IPS DF 6.9 (cell line): ENCODE data around the gene HBQ1.
"Not testable (repeated sequence)": the region's sequence is repeated elsewhere in the genome, so short reads cannot be mapped to it uniquely, and the experiment has no call there.

Experiments
- DNase-seq: peaks from one replicate; pipeline ENCODE4 v3.0.0-alpha.2; 2013; ENCODE audit warnings: low read depth, low spot score
- H3K27ac ChIP-seq: one replicate; pipeline ENCODE4 v1.5.1; 2013; ENCODE audit warnings: low read length, control low read depth
- H3K27me3 ChIP-seq: 2 replicates; pipeline ENCODE4 v1.6.1; 2013; ENCODE audit warnings: mild to moderate bottlenecking, low read length; ENCODE audit not compliant: control insufficient read depth, insufficient read depth
- H3K36me3 ChIP-seq: 2 replicates; pipeline ENCODE4 v1.6.1; 2013; ENCODE audit warnings: low read length; ENCODE audit not compliant: control insufficient read depth, insufficient read depth
- H3K4me1 ChIP-seq: 2 replicates; pipeline ENCODE4 v1.6.1; 2013; ENCODE audit warnings: low read length; ENCODE audit not compliant: control insufficient read depth, insufficient read depth
- H3K4me3 ChIP-seq: 2 replicates; pipeline ENCODE4 v1.5.1; 2013; ENCODE audit warnings: mild to moderate bottlenecking, low read length
- H3K9me3 ChIP-seq: 2 replicates; pipeline ENCODE4 v1.6.1; 2013; ENCODE audit warnings: low read length, inconsistent platforms; ENCODE audit not compliant: control insufficient read depth, insufficient read depth
- WGBS: extraction: QIAGEN DNeasy Blood & Tissue Kit; methylation state at CpG from one replicate; pipeline ENCODE4 v1.1.7; 2013; ENCODE audit warnings: mixed read lengths, missing lambda C conversion rate; ENCODE audit not compliant: insufficient read length, insufficient coverage; 5-methylcytosine and 5-hydroxymethylcytosine counted together

The HBQ1 gene

DNA sequence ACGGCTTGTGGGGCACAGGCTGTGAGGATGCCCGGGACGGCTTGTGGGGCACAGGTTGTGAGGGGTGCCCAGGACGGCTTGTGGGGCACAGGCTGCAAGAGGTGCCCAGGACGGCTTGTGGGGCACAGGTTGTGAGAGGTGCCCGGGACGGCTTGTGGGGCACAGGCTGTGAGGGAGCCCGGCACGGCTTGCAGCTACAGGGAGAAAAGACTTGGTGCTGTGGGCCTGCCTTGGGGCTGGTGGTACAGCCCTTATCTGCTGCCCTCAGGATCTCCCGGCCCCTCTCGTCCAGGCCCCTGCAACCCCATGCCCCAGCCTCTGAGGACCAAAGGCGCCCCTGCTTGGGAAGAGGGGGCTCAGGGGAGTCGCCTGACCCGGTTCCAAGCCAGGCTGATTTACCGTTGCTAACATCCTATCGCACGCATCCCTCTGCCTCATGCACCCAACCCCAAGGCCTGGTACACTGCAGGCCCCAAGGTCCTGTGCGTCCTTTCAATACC is 19.5 kb upstream of the HBQ1 start:
- Histone ChIP-seq H3K4me3 (no peak overlapping the region), H3K4me1 (0 out of 2 replicates have a peak, but pooled peaks cover 3% of the 10 kb centered on the region), H3K27me3 (peaks cover 10% of the 10 kb centered on the region), H3K9me3 (no peaks in the 10 kb centered on the region), H3K36me3 (no peaks in the 10 kb centered on the region), H3K27ac (no peak overlapping the region)
- WGBS: no CpG with 5 or more reads among the region's 18 CpGs
- DNase-seq: no peak

DNA sequence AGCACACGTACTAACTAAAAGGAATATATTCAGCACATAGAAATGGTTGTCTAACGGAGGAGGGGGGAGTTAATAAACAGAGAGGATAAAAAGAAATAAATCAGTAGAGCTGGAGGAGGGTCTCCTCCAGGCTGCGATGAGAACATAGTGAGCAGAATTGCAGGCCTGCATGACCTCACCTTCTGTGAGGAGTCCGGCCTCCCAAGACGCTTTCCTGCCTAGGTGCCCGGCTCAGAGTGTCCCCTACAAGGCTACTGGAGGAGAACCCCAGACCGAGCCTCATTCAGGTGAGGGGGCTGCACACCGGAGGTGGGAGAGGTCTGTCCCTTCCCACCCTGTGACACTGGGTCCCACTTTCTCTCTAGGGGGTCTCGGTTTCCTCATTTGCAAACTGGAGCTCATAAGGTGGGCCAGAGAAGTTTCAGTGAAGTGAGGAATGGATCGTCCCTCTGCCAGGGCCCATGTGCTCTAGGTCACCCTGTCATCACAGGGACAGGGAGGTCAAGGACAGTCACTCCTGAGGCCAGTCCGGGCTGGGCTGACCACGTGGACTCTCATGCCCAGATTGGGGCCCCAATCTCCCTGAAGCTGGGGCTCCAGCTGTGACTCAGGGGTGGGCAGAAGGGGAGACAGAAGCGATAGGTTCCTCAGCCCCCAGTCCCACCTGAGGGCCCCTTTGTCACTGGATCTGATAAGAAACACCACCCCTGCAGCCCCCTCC is 17.8 kb upstream of the HBQ1 start:
- no peak overlapping the region for H3K27ac ChIP-seq
- H3K4me1 ChIP-seq: peaks cover 10% of the 10 kb centered on the region
- WGBS: 100% methylated on average over 1 of the region's 13 CpGs
- H3K36me3 ChIP-seq: no peaks in the 10 kb centered on the region
- no peak for DNase-seq
- H3K27me3 ChIP-seq: peaks cover 27% of the 10 kb centered on the region
- no peak overlapping the region for H3K4me3 ChIP-seq
- H3K9me3 ChIP-seq: no peaks in the 10 kb centered on the region

DNA sequence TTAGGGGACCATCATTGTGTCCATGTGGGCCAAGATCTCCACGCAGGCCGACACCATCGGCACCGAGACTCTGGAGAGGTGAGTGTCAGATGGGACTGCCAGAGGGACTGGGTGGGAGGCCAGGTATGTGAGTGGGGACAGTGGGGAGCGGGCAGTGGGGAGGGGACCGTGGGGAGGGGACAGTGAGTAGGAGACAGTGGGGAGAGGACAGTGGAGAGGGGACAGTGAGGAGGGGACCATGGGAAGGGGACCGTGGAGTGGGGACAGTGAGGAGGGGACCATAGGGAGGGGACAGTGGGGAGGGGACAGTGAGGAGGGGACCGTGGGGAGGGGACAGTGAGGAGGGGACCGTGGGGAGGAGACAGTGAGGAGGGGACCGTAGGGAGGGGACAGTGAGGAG is 17.1 kb upstream of the HBQ1 start:
- H3K4me1 ChIP-seq: peaks cover 10% of the 10 kb centered on the region
- WGBS: no CpG with 5 or more reads among the region's 10 CpGs
- peaks cover 33% of the 10 kb centered on the region for H3K27me3 ChIP-seq
- H3K4me3 ChIP-seq, H3K36me3 ChIP-seq, H3K9me3 ChIP-seq, H3K27ac ChIP-seq, DNase-seq: not testable (repeated sequence)

DNA sequence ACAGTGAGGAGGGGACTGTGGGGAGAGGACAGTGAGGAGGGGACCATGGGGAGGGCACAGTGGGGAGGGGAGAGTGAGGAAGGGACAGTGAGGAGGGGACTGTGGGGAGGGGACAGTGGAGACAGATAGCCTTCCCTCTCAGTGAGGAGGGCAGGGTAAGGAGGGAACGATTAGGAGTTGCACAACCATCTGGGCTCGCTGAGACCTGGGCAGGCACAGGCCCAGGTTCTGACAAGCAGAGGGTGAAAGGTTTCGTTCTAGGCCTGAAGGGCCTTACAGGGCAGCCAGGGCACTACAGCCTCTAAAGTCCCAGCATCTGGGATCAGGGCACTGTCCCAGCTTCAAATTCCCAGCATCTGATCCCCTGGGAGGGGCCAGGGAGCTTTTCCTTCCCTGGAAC is 16.6 kb upstream of the HBQ1 start:
- DNase-seq, H3K4me3 ChIP-seq, H3K9me3 ChIP-seq, H3K36me3 ChIP-seq, H3K27ac ChIP-seq: not testable (repeated sequence)
- peaks cover 10% of the 10 kb centered on the region for H3K4me1 ChIP-seq
- WGBS: no CpG with 5 or more reads among the region's 3 CpGs
- H3K27me3 ChIP-seq: peaks cover 36% of the 10 kb centered on the region

DNA sequence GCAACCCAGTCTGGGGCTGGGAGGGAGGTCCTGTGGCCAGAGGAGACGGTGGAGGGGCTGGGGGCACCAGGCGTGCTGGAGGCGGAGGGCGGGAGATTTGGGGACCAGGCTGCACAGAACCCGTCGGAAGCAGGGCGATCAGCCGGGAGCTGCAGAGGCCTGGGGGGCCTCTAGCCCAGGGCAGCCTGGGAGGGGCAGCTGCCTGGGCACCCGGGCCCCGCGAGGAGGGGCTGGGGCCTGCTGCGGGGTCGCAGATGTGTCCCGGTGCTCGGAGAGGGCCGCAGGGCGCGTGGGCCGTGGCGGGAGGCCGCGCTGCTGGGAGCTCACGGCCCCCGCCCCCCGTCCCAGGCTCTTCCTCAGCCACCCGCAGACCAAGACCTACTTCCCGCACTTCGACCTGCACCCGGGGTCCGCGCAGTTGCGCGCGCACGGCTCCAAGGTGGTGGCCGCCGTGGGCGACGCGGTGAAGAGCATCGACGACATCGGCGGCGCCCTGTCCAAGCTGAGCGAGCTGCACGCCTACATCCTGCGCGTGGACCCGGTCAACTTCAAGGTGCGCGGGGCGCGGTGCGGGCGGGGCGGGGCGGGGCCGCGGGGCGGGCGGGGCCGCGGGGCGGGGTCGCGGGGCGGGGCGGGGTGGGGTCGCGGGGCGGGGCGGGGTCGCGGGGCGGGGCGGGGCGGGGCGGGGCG is 16.0 kb upstream of the HBQ1 start:
- WGBS: no CpG with 5 or more reads among the region's 80 CpGs
- H3K27me3 ChIP-seq: peaks cover 36% of the 10 kb centered on the region
- not testable (repeated sequence) for H3K9me3 ChIP-seq, H3K27ac ChIP-seq, H3K36me3 ChIP-seq, H3K4me3 ChIP-seq, DNase-seq
- H3K4me1 ChIP-seq: peaks cover 10% of the 10 kb centered on the region

DNA sequence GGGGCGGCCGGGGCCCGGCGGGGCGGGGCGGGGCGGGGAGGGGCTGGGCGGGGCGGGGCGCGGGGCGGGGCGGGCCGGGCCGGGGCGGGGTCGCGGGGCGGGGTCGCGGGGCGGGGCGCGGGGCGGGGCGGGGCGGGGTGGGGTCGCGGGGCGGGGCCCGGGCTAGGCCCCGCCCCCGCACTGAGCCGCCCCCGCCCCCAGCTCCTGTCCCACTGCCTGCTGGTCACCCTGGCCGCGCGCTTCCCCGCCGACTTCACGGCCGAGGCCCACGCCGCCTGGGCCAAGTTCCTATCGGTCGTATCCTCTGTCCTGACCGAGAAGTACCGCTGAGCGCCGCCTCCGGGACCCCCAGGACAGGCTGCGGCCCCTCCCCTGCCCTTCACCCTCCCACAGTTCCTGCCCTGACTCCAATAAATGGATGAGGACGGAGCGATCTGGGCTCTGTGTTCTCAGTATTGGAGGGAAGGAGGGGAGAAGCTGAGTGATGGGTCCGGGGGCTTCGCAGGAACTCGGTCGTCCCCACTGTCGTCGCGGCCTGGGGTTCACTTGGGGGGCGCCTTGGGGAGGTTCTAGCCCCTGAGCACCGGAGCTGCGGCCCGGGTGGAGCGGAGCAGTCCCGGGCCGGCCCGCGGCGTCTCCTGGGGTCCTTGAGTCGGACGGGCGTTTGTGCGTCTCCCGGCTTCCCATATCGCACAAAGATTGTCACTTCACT is 15.3 kb upstream of the HBQ1 start:
- Histone ChIP-seq H3K4me1 (peaks cover 10% of the 10 kb centered on the region), H3K27me3 (peaks cover 36% of the 10 kb centered on the region), H3K4me3 (peak overlapping the region; percentile 43; the same call in 1 of the 2 replicates), H3K36me3 (no peaks in the 10 kb centered on the region), H3K27ac (no peak overlapping the region), H3K9me3 (no peaks in the 10 kb centered on the region)
- DNase-seq: no peak
- WGBS: no CpG with 5 or more reads among the region's 77 CpGs

DNA sequence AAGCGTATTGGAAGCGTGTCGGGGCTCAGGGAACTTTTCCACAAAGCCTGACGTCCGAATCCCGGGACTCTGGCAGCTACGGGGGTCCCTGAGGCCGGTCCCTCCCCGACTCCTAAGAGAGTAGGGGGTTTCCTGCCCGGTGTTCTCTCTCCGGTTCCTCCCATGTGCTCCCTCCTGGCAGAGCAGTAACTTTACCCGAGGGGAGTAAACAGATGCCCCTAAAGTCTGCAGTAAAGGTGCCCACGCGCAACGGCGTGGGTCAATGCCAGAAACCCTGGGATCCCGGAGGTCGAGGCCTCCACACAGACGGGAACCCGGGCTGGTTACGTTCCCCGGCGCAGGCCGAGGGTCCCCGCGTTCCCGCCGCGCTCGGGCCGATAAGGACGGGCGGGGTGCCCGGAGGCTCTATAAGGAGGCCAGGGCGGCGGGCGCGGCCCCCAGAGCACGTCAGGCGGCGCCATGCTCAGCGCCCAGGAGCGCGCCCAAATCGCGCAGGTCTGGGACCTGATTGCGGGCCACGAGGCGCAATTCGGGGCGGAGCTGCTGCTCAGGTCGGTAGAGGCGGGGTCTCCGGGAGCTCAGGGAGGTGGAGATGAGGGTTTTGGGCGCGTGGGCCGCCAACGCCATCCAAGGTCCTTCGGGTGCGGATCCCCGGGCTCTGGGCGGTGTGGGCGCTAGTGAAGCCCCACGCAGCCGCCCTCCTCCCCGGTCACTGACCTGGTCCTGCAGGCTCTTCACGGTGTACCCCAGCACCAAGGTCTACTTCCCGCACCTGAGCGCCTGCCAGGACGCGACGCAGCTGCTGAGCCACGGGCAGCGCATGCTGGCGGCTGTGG is 14.5 kb upstream of the HBQ1 start, which contains the start of gene HBM:
TSS of gene HBM (plus strand) at position 440 of the 836 bp plus-strand sequence. CDS start at position 460, 20 bp downstream.
- Histone ChIP-seq H3K9me3 (no peaks in the 10 kb centered on the region), H3K4me1 (peaks cover 12% of the 10 kb centered on the region), H3K36me3 (no peaks in the 10 kb centered on the region), H3K4me3 (peak within 1 kb of the TSS; percentile 43; the same call in 1 of the 2 replicates), H3K27ac (no peak within 1 kb of the TSS), H3K27me3 (peaks cover 36% of the 10 kb centered on the region)
- no CpG with 5 or more reads among the region's 75 CpGs for WGBS
- DNase-seq: no peak

GRCh38 chr16:166375-167121 is 13.7 kb upstream of the HBQ1 start:
- no peaks in the 10 kb centered on the region for H3K9me3 ChIP-seq
- WGBS: no CpG with 5 or more reads among the region's 45 CpGs
- H3K4me3 ChIP-seq: peak overlapping the region; percentile 10; the same call in 1 of the 2 replicates
- peaks cover 12% of the 10 kb centered on the region for H3K4me1 ChIP-seq
- DNase-seq: no peak
- H3K36me3 ChIP-seq: no peaks in the 10 kb centered on the region
- H3K27ac ChIP-seq: no peak overlapping the region
- peaks cover 40% of the 10 kb centered on the region for H3K27me3 ChIP-seq

- Histone ChIP-seq H3K27ac (no peak overlapping the region), H3K36me3 (no peaks in the 10 kb centered on the region), H3K9me3 (no peaks in the 10 kb centered on the region), H3K4me1 (peaks cover 12% of the 10 kb centered on the region), H3K4me3 (no peak overlapping the region), H3K27me3 (peaks cover 43% of the 10 kb centered on the region)
- DNase-seq: no peak
- whole genome bisulfite sequencing: no CpG with 5 or more reads among the region's 11 CpGs
Observed at GRCh38 chr16:167122-167690, 13.1 kb upstream of the HBQ1 start.
